IMR-90 (cell line): ENCODE measurements around the gene SIPA1L3.

Source experiments
- FOS ChIP-seq: fragments of 150-350 bp; IDR thresholded peaks from 2 replicates; pipeline ENCODE4 v1.6.1; 2016; ENCODE audit warnings: low read depth, low read length
- MAFK ChIP-seq: IDR thresholded peaks from 2 replicates; pipeline ENCODE4 v1.6.1; 2012; ENCODE audit warnings: low read depth, low read length, improper control_type of control experiment
- MXI1 ChIP-seq: IDR thresholded peaks from 2 replicates; pipeline ENCODE4 v1.6.1; 2012; ENCODE audit warnings: low read depth, mild to moderate bottlenecking, low read length, moderate library complexity, borderline replicate concordance
- POLR2A ChIP-seq: IDR thresholded peaks from 2 replicates; pipeline ENCODE4 v1.6.1; 2012; ENCODE audit warnings: mild to moderate bottlenecking, low read depth, low read length
- RAD21 ChIP-seq: IDR thresholded peaks from 2 replicates; pipeline ENCODE4 v1.6.1; 2012; ENCODE audit warnings: low read length, improper control_type of control experiment
- TF ChIP-seq, protein P1 (sequence below): conservative IDR thresholded peaks from 2 replicates; pipeline ENCODE4 v1.5.1; 2012; ENCODE audit warnings: mild to moderate bottlenecking, low read depth, low read length, improper control_type of control experiment
- TF ChIP-seq, protein P2 (sequence below): fragments of 150-350 bp; IDR thresholded peaks from 2 replicates; pipeline ENCODE4 v1.6.1; 2017; ENCODE audit warnings: mild to moderate bottlenecking, antibody characterized with exemption, low read length, low read depth
- TF ChIP-seq, protein P3 (sequence below): fragments of 150-350 bp; IDR thresholded peaks from 2 replicates; pipeline ENCODE4 v1.6.1; 2016; ENCODE audit warnings: low read depth, mild to moderate bottlenecking, low read length, moderate library complexity, borderline replicate concordance

DNA sequence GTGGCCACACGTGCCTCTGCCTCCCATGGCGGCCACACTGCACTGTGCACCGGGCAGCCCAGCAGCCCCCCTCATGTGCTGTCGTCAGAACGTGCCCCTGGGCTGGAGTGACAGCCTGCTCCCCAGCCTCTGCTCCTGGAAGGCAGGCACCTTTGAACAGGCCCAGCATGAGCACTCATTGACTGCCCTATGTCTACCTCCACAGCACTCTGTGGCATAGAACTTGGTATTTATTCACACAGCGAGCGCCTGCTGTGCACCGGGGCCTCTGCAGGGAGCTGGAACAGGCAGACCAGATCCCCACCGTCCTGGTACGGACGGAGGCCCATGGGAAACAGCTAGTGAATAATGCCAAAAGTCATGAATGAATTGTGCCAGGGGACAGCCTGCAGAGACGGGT, 263.3 kb downstream of the SIPA1L3 start:
- TF ChIP-seq, protein P1, sequence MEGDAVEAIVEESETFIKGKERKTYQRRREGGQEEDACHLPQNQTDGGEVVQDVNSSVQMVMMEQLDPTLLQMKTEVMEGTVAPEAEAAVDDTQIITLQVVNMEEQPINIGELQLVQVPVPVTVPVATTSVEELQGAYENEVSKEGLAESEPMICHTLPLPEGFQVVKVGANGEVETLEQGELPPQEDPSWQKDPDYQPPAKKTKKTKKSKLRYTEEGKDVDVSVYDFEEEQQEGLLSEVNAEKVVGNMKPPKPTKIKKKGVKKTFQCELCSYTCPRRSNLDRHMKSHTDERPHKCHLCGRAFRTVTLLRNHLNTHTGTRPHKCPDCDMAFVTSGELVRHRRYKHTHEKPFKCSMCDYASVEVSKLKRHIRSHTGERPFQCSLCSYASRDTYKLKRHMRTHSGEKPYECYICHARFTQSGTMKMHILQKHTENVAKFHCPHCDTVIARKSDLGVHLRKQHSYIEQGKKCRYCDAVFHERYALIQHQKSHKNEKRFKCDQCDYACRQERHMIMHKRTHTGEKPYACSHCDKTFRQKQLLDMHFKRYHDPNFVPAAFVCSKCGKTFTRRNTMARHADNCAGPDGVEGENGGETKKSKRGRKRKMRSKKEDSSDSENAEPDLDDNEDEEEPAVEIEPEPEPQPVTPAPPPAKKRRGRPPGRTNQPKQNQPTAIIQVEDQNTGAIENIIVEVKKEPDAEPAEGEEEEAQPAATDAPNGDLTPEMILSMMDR: no peak
- TF ChIP-seq, protein P2, sequence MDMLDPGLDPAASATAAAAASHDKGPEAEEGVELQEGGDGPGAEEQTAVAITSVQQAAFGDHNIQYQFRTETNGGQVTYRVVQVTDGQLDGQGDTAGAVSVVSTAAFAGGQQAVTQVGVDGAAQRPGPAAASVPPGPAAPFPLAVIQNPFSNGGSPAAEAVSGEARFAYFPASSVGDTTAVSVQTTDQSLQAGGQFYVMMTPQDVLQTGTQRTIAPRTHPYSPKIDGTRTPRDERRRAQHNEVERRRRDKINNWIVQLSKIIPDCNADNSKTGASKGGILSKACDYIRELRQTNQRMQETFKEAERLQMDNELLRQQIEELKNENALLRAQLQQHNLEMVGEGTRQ: no peak
- TF ChIP-seq POLR2A (no peak), MXI1 (no peak), MAFK (no peak), RAD21 (no peak), FOS (no peak)
- TF ChIP-seq, protein P3, sequence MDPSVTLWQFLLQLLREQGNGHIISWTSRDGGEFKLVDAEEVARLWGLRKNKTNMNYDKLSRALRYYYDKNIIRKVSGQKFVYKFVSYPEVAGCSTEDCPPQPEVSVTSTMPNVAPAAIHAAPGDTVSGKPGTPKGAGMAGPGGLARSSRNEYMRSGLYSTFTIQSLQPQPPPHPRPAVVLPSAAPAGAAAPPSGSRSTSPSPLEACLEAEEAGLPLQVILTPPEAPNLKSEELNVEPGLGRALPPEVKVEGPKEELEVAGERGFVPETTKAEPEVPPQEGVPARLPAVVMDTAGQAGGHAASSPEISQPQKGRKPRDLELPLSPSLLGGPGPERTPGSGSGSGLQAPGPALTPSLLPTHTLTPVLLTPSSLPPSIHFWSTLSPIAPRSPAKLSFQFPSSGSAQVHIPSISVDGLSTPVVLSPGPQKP: no peak
